Ovary (tissue), 9 donors: ENCODE results near the gene RAB3IL1. TPM values are rescaled to one million over a fixed set of nuclear protein-coding genes. Genes with fewer than 3 reads are reported as not detected.

Experiments used
- DNase-seq, 5 donors: peaks; one replicate each; pipeline ENCODE4 v3.0.0-alpha.2; 2019 to 2020
- H3K27ac ChIP-seq, 2 donors: fragments of 200-600 bp; one replicate each; pipeline versions ENCODE4 v1.5.1 to v1.8.0; 2019 to 2022
- H3K27me3 ChIP-seq: fragments of 200-600 bp; one replicate; pipeline ENCODE4 v1.8.0; 2022
- H3K36me3 ChIP-seq: fragments of 200-600 bp; sonication (generic); one replicate; pipeline ENCODE4 v1.5.1; 2019
- H3K4me1 ChIP-seq: one replicate; pipeline ENCODE4 v1.8.1; 2013; ENCODE audit warnings: mild to moderate bottlenecking, moderate library complexity; ENCODE audit not compliant: insufficient read depth
- H3K4me3 ChIP-seq: fragments of 200-600 bp; sonication (generic); one replicate; pipeline ENCODE4 v1.5.1; 2017
- H3K9me3 ChIP-seq, 2 donors: fragments of 200-600 bp in 1 of 2; sonication (generic) in 1 of 2; one replicate each; pipeline versions ENCODE4 v1.5.1 to v1.8.1; 2013 to 2019; ENCODE audit warnings: mild to moderate bottlenecking in 1 of 2, moderate library complexity in 1 of 2
- CTCF ChIP-seq, 3 donors: fragments of 450-650 bp in 2 of 3; fragments of 200-600 bp in 1 of 3; IDR thresholded peaks; one replicate each; pipeline versions ENCODE4 v1.5.1 to v1.8.0; 2016 to 2022; ENCODE audit warnings: antibody characterized with exemption in 3 of 3, mild to moderate bottlenecking in 1 of 3
- EP300 ChIP-seq: sonication (generic); formaldehyde crosslinking; IDR thresholded peaks from one replicate; pipeline ENCODE4 v1.6.1; 2017; ENCODE audit warnings: antibody characterized with exemption
- POLR2A ChIP-seq: fragments of 450-650 bp; IDR thresholded peaks from one replicate; pipeline ENCODE4 v1.6.1; 2017; ENCODE audit warnings: antibody characterized with exemption, mild to moderate bottlenecking, moderate library complexity
- WGBS, 3 donors: extraction: QIAGEN DNeasy Blood & Tissue Kit in 1 of 3; methylation state at CpG; one replicate each; pipeline versions ENCODE4 v1.1.5 to v1.1.7; 2013 to 2017; 5-methylcytosine and 5-hydroxymethylcytosine counted together
- intact Hi-C, 4 donors: fragments of 100-400 bp; cut with DNase I; formaldehyde crosslinking; loops; one replicate each; pipeline versions ENCODE4 v1.11.0 to v1.15.1; 2022 to 2023
- polyA plus RNA-seq, 2 donors: library from polyadenylated mRNA; stranded (reverse); fragments of 200-250 nt in 1 of 2; fragments of 350-450 nt in 1 of 2; fragmentation: Illumina TruSeq in 1 of 2; extraction: RNeasy Lipid Tissue Mini Kit (QIAGEN cat#74804) in 1 of 2; gene quantifications; one replicate each; pipeline ENCODE4 v1.2.3, GENCODE V29; 2013 to 2014
- total RNA-seq, 7 donors: library from RNA; depleted of rRNA in 2 of 7; stranded (reverse); fragments of >200 nt in 2 of 7; fragmentation: NEBNext Ultra II Directional in 3 of 7; extraction: Animal tissue kit (Norgen Biotek cat#: 25700) in 3 of 7; gene quantifications; one replicate each; pipeline versions ENCODE4 v1.1.0 to v1.2.4, GENCODE V29; 2016 to 2023
- donor health status: DM: no; HTN: no; CAD: no; lungs with moderate emphysema.
- donor health status: DM: no; HTN: no; CAD: no.
- donor health status: Bipolar disorder and iron deficiency.
- donor health status: DM: yes; HTN: yes; CAD: no.
- donor health status: DM: no; HTN: no; CAD: no.
- donor health status: DM: yes; HTN: yes; CAD: no.

Gene RAB3IL1
- total and polyA plus RNA-seq, 9 donors = 4.5 to 90.0 (median 52.9) TPM

- Histone ChIP-seq H3K36me3 (no peaks in the 10 kb centered on the region), H3K4me1 (peaks cover 14% of the 10 kb centered on the region), H3K4me3 (no peak overlapping the region), H3K27me3 (no peaks in the 10 kb centered on the region), H3K9me3 (no peaks in the 10 kb centered on the region), H3K27ac (no peak overlapping the region)
- TF ChIP-seq EP300 (no peak), CTCF (IDR thresholded peaks at IDR 0.05) (no peak), POLR2A (no peak)
- WGBS, 3 donors = 94 to 95% (median 94%) methylated on average over 11 of the region's 11 CpGs
- intact Hi-C loops = loop anchor here in 2 of 4 donors (10.0 kb wide), 1 partner anchor 133 kb away; no protein-coding TSS in a partner anchor
- DNase-seq = peak in 1 of 5 donors; percentile 16
Measured at GRCh38 chr11:61951484-61952135, 34.2 kb upstream of the RAB3IL1 start.

- intact Hi-C loops = loop anchor here in 2 of 4 donors (10.0 kb wide), 1 partner anchor 135 kb away; no protein-coding TSS in a partner anchor
- peak in 2 of 5 donors; percentile 29 to 39 for DNase-seq
- 84 to 94% (median 88%) methylated on average over 8 of the region's 8 CpGs for WGBS, 3 donors
- no peaks in the 10 kb centered on the region for H3K27me3 ChIP-seq
- no peaks in the 10 kb centered on the region for H3K9me3 ChIP-seq
- H3K4me1 ChIP-seq = peaks cover 12% of the 10 kb centered on the region
- H3K4me3 ChIP-seq = no peak within 1 kb of the TSS
- no peaks in the 10 kb centered on the region for H3K36me3 ChIP-seq
- H3K27ac ChIP-seq = peak within 1 kb of the TSS; percentile 41 to 75
- TF ChIP-seq POLR2A (no peak), CTCF (IDR thresholded peaks at IDR 0.05) (no peak), EP300 (no peak)
Measured at GRCh38 chr11:61950035-61950547, 32.7 kb upstream of the RAB3IL1 start, which contains the start of gene BEST1. Gene BEST1 (plus strand): TSS chr11:61950351. CDS start chr11:61951807, 1,456 bp downstream.

- H3K36me3 ChIP-seq = no peaks in the 10 kb centered on the region
- H3K9me3 ChIP-seq = no peaks in the 10 kb centered on the region
- peaks cover 12% of the 10 kb centered on the region for H3K4me1 ChIP-seq
- DNase-seq = peak; percentile 77 to 92 (median 83)
- TF ChIP-seq POLR2A (peak; percentile 62), CTCF (IDR thresholded peaks at IDR 0.05) (no peak)
- peak overlapping the region; percentile 41 to 75 for H3K27ac ChIP-seq
- intact Hi-C loops = loop anchor here in 3 of 4 donors (2.0 to 10.0 kb wide), 4 partner anchors 51 to 152 kb away; no protein-coding TSS in a partner anchor
- WGBS, 3 donors = 25 to 27% (median 27%) methylated on average over 9 of the region's 9 CpGs
- no peak overlapping the region for H3K4me3 ChIP-seq
- H3K27me3 ChIP-seq = no peaks in the 10 kb centered on the region
Measured at GRCh38 chr11:61949169-61950034, 32.0 kb upstream of the RAB3IL1 start.

- Histone ChIP-seq H3K36me3 (no peaks in the 10 kb centered on the region), H3K4me3 (no peak overlapping the region), H3K27ac (peak overlapping the region; percentile 41 to 75), H3K9me3 (no peaks in the 10 kb centered on the region), H3K27me3 (no peaks in the 10 kb centered on the region), H3K4me1 (peaks cover 12% of the 10 kb centered on the region)
- DNase-seq = peak in 2 of 5 donors; percentile 23 to 39
- TF ChIP-seq CTCF (IDR thresholded peaks at IDR 0.05) (no peak), EP300 (no peak), POLR2A (no peak)
- intact Hi-C loops = loop anchor here in 3 of 4 donors (2.0 to 5.0 kb wide), 3 partner anchors 50 to 151 kb away; no protein-coding TSS in a partner anchor
- 27 to 45% (median 37%) methylated on average over 7 of the region's 7 CpGs for WGBS, 3 donors
Measured at GRCh38 chr11:61948505-61948904, 31.1 kb upstream of the RAB3IL1 start.
